GM23338 (cell line): Measurements from ENCODE around the gene CHST6. TPM values are rescaled to one million over a fixed set of nuclear protein-coding genes. Genes with fewer than 3 reads are reported as not detected.

Source experiments
- ATAC-seq: fragments of 200-7000 bp; cut with Tn5 transposase; 3 replicates; pipeline ENCODE4 v1.9.1; 2020
- DNase-seq: peaks from one replicate; pipeline ENCODE4 v3.0.0-alpha.2; 2015; ENCODE audit warnings: low spot score
- H2AFZ ChIP-seq: fragments of 200-600 bp; sonication (generic); 2 replicates; pipeline ENCODE4 v1.8.0; 2016; ENCODE audit warnings: antibody characterized with exemption, mild to moderate bottlenecking, moderate library complexity
- H3F3A ChIP-seq: fragments of 200-600 bp; sonication (generic); replicated peaks from 2 replicates; pipeline ENCODE4 v1.8.0; 2017; ENCODE audit warnings: antibody characterized with exemption, mixed run types, low read depth
- H3K27ac ChIP-seq: fragments of 200-600 bp; sonication (generic); 2 replicates; pipeline ENCODE4 v1.6.1; 2016; ENCODE audit warnings: low read depth
- H3K27me3 ChIP-seq: fragments of 200-600 bp; sonication (generic); 2 replicates; pipeline ENCODE4 v1.8.0; 2016; ENCODE audit warnings: mild to moderate bottlenecking, mixed run types, moderate library complexity; ENCODE audit not compliant: insufficient read depth
- H3K36me3 ChIP-seq: fragments of 200-600 bp; sonication (generic); 2 replicates; pipeline ENCODE4 v1.8.0; 2016; ENCODE audit warnings: mild to moderate bottlenecking; ENCODE audit not compliant: insufficient read depth
- H3K4me1 ChIP-seq: fragments of 200-600 bp; sonication (generic); 2 replicates; pipeline ENCODE4 v1.8.0; 2016; ENCODE audit warnings: mild to moderate bottlenecking, moderate library complexity; ENCODE audit not compliant: insufficient read depth
- H3K4me2 ChIP-seq: fragments of 200-600 bp; sonication (generic); 2 replicates; pipeline ENCODE4 v1.7.1; 2017; ENCODE audit warnings: mixed run types
- H3K4me3 ChIP-seq: fragments of 200-600 bp; sonication (generic); 2 replicates; pipeline ENCODE4 v1.6.1; 2016; ENCODE audit warnings: mixed run types
- H3K79me2 ChIP-seq: fragments of 200-600 bp; sonication (generic); replicated peaks from 2 replicates; pipeline ENCODE4 v1.8.0; 2017; ENCODE audit warnings: mild to moderate bottlenecking; ENCODE audit not compliant: insufficient read depth
- H3K9me2 ChIP-seq: fragments of 200-600 bp; sonication (generic); 2 replicates; pipeline ENCODE4 v1.8.0; 2017; ENCODE audit not compliant: insufficient read depth
- H4K20me1 ChIP-seq: fragments of 200-600 bp; sonication (generic); replicated peaks from 2 replicates; pipeline ENCODE4 v1.8.0; 2017; ENCODE audit warnings: mild to moderate bottlenecking; ENCODE audit not compliant: insufficient read depth
- H3K27ac Mint-ChIP-seq: 2 replicates; pipeline ENCODE4 v1.8.0; 2020; ENCODE audit warnings: inconsistent platforms, mild to moderate bottlenecking, moderate library complexity, mixed read lengths
- H3K27me3 Mint-ChIP-seq: 3 replicates; pipeline ENCODE4 v1.8.0; 2022; ENCODE audit warnings: low read depth, mild to moderate bottlenecking, moderate library complexity, mixed read lengths, inconsistent platforms; ENCODE audit not compliant: insufficient read depth, poor library complexity
- H3K36me3 Mint-ChIP-seq: 3 replicates; pipeline ENCODE4 v1.8.0; 2021; ENCODE audit warnings: low read depth, mild to moderate bottlenecking, inconsistent platforms, moderate library complexity, mixed read lengths
- H3K4me1 Mint-ChIP-seq: 3 replicates; pipeline ENCODE4 v1.8.0; 2020; ENCODE audit warnings: mild to moderate bottlenecking, inconsistent platforms, mixed read lengths
- H3K4me3 Mint-ChIP-seq: 3 replicates; pipeline ENCODE4 v1.8.0; 2021; ENCODE audit warnings: moderate library complexity, mild to moderate bottlenecking, inconsistent platforms, mixed read lengths
- H3K9me3 Mint-ChIP-seq: 3 replicates; pipeline ENCODE4 v1.8.0; 2020; ENCODE audit warnings: moderate library complexity, mild to moderate bottlenecking, inconsistent platforms, mixed read lengths
- CREB1 ChIP-seq: fragments of 250-450 bp; sonication (Bioruptor Pico); IDR thresholded peaks from 2 replicates; pipeline ENCODE4 v1.5.0; 2020; ENCODE audit warnings: low read depth, mild to moderate bottlenecking, moderate library complexity
- CTCF ChIP-seq, 2 experiments: fragments of 200-600 bp in 1 of 2; sonication (generic) in 1 of 2; conservative IDR thresholded peaks; 2 replicates each; pipeline versions ENCODE4 v1.5.1 to v1.6.1; 2016 to 2017; ENCODE audit warnings: antibody characterized with exemption in 2 of 2, low read depth in 2 of 2, mild to moderate bottlenecking in 2 of 2, moderate library complexity in 1 of 2
- ETS1 ChIP-seq: IDR thresholded peaks from 2 replicates; pipeline ENCODE4 v1.6.1; 2016; ENCODE audit warnings: antibody characterized with exemption
- EZH2 ChIP-seq: fragments of 200-600 bp; sonication (generic); IDR thresholded peaks from one replicate; pipeline ENCODE4 v1.8.0; 2017; ENCODE audit warnings: antibody characterized with exemption, mild to moderate bottlenecking, low read depth; ENCODE audit not compliant: unreplicated experiment
- EZH2phosphoT487 ChIP-seq: fragments of 200-600 bp; sonication (generic); IDR thresholded peaks from one replicate; pipeline ENCODE4 v1.8.1; 2018; ENCODE audit warnings: antibody characterized with exemption; ENCODE audit not compliant: unreplicated experiment
- POLR2AphosphoS5 ChIP-seq: IDR thresholded peaks from 2 replicates; pipeline ENCODE4 v1.6.1; 2016; ENCODE audit warnings: antibody characterized with exemption, low read depth
- ZNF114 ChIP-seq: fragments of 250-450 bp; sonication (Bioruptor Pico); IDR thresholded peaks from 2 replicates; pipeline ENCODE4 v1.5.0; 2020; ENCODE audit warnings: mild to moderate bottlenecking, moderate library complexity
- ZNF331 ChIP-seq: fragments of 250-450 bp; sonication (Bioruptor Pico); IDR thresholded peaks from 2 replicates; pipeline ENCODE4 v1.5.0; 2020; ENCODE audit warnings: low read depth, mild to moderate bottlenecking, moderate library complexity
- ZNF462 ChIP-seq: fragments of 250-450 bp; sonication (Bioruptor Pico); IDR thresholded peaks from 2 replicates; pipeline ENCODE4 v1.5.0; 2020; ENCODE audit warnings: mild to moderate bottlenecking, moderate library complexity
- polyA plus RNA-seq: library from polyadenylated mRNA; unstranded; fragments of >200 nt; fragmentation: Nextera tagmentation; extraction: Ambion mirVana; gene quantifications from 2 replicates; pipeline ENCODE4 v1.2.1, GENCODE V29; 2016
- total RNA-seq: library from RNA; depleted of rRNA; stranded (reverse); fragments of >200 nt; shearing (Covaris generic); gene quantifications from 2 replicates; pipeline ENCODE4 v1.2.3, GENCODE V29; 2014

CHST6 gene
- total and polyA plus RNA-seq, 2 experiments from 2014 or later, result 2.7 to 22.2 TPM

- DNase-seq, result no peak
- Histone ChIP-seq H3K4me2 (no peak overlapping the region), H4K20me1 (no peaks in the 10 kb centered on the region; the same call in 1 of the 2 replicates), H3K27me3 (no peaks in the 10 kb centered on the region), H3K79me2 (no peaks in the 10 kb centered on the region), H3K4me3 (no peak overlapping the region), H3K9me2 (no peaks in the 10 kb centered on the region), H2AFZ (no peak overlapping the region), H3K4me1 (no peaks in the 10 kb centered on the region), H3K27ac (no peak overlapping the region), H3K36me3 (no peaks in the 10 kb centered on the region), H3F3A (no peaks in the 10 kb centered on the region)
- ATAC-seq, result no peak
- TF ChIP-seq ZNF331 (CRISPR knock-in tag) (no peak), CTCF (conservative IDR thresholded peaks at IDR 0.05; ENCODE audit: low read depth in 2 of 2) (peak in 1 of 2 experiments; percentile 29; a peak in 1 of 4 replicates)
- peaks cover 13% of the 10 kb centered on the region for H3K27me3 Mint-ChIP-seq
- no peaks in the 10 kb centered on the region; the same call in 2 of the 3 replicates for H3K4me1 Mint-ChIP-seq
- H3K9me3 Mint-ChIP-seq, result no peaks in the 10 kb centered on the region; the same call in 2 of the 3 replicates
- peaks cover 25% of the 10 kb centered on the region for H3K36me3 Mint-ChIP-seq
- no peak overlapping the region for H3K27ac Mint-ChIP-seq
- H3K4me3 Mint-ChIP-seq, result no peak overlapping the region
Measured at GRCh38 chr16:75481475-75481874, 13.8 kb downstream of the CHST6 start.

GRCh38 chr16:75479421-75479990, 15.7 kb downstream of the CHST6 start:
- Mint-ChIP-seq H3K4me3 (no peak overlapping the region), H3K9me3 (no peaks in the 10 kb centered on the region; the same call in 2 of the 3 replicates), H3K4me1 (no peaks in the 10 kb centered on the region; the same call in 2 of the 3 replicates), H3K36me3 (peaks cover 28% of the 10 kb centered on the region), H3K27me3 (peaks cover 14% of the 10 kb centered on the region), H3K27ac (no peak overlapping the region)
- Histone ChIP-seq H3K27ac (no peak overlapping the region), H4K20me1 (no peaks in the 10 kb centered on the region; the same call in 1 of the 2 replicates), H3K79me2 (no peaks in the 10 kb centered on the region), H3K27me3 (no peaks in the 10 kb centered on the region), H3K4me1 (no peaks in the 10 kb centered on the region), H3K9me2 (no peaks in the 10 kb centered on the region), H2AFZ (no peak overlapping the region), H3K4me3 (no peak overlapping the region), H3K4me2 (no peak overlapping the region), H3K36me3 (no peaks in the 10 kb centered on the region), H3F3A (no peaks in the 10 kb centered on the region)
- ATAC-seq (no peak; the same call in 2 of the 3 replicates), DNase-seq (no peak)
- no peak for TF ChIP-seq ZNF331 (CRISPR knock-in tag)
- TF ChIP-seq CREB1, result no peak
- no peak for TF ChIP-seq POLR2AphosphoS5
- TF ChIP-seq CTCF (conservative IDR thresholded peaks at IDR 0.05; ENCODE audit: low read depth in 2 of 2), result no peak
- no peak for TF ChIP-seq ETS1
- no peak for TF ChIP-seq EZH2
- no peak for TF ChIP-seq EZH2phosphoT487
- no peak for TF ChIP-seq ZNF114 (CRISPR knock-in tag)
- TF ChIP-seq ZNF462 (CRISPR knock-in tag), result no peak
